ENCODE measurements around the gene GALNT12.
A peak's percentile ranks its signal among the peaks of the same experiment; 100 is the strongest.

GALNT12 gene

DNA sequence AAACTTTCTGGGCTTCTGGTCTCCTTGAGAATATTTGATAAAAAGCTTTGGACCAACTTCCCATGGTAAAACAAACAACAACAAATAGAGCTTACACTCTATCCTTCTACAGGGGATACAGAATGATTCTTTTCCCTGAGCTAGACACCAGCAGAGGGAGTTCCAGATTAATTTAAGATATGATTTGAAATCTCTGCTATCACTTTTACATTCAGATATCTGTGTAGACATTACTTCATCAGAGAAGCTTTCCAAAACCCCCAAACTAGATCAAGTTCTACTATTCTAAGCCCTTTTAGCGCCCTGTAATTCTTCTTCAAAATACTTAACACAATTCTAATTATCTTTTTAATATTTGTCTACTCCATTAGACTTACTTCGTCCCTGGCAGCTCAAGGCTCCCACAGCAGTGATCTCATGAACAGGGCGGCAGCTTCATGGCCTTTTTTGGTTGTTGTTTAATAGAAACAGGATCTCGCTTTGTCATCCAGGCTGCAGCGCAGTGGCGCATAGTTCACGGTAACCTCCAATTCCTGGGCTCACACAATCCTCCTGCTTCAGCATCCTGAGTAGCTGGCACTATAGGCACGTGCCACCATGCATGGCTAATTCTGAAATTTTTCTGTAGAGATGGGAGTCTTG lies 955 bp upstream of the GALNT12 start:
- TF ChIP-seq, protein P1, sequence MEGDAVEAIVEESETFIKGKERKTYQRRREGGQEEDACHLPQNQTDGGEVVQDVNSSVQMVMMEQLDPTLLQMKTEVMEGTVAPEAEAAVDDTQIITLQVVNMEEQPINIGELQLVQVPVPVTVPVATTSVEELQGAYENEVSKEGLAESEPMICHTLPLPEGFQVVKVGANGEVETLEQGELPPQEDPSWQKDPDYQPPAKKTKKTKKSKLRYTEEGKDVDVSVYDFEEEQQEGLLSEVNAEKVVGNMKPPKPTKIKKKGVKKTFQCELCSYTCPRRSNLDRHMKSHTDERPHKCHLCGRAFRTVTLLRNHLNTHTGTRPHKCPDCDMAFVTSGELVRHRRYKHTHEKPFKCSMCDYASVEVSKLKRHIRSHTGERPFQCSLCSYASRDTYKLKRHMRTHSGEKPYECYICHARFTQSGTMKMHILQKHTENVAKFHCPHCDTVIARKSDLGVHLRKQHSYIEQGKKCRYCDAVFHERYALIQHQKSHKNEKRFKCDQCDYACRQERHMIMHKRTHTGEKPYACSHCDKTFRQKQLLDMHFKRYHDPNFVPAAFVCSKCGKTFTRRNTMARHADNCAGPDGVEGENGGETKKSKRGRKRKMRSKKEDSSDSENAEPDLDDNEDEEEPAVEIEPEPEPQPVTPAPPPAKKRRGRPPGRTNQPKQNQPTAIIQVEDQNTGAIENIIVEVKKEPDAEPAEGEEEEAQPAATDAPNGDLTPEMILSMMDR (IDR thresholded peaks at IDR 0.05; ENCODE audit: insufficient read depth, low read length, missing control alignments), result no peak
- POLR2A ChIA-PET, result no interaction called here
- H3K4me3 ChIP-seq (ENCODE audit: low read depth, low read length), result no peak overlapping the region
- CTCF ChIA-PET, result interaction anchor here (0.6 to 12.5 kb wide), 20 partner anchors 8 to 798 kb away, joined by 3 to 116 read pairs (median 4); partner anchors contain the start of genes ANKS6 and TGFBR1
- DNase-seq (ENCODE audit: low read depth, low spot score), result no peak

DNA sequence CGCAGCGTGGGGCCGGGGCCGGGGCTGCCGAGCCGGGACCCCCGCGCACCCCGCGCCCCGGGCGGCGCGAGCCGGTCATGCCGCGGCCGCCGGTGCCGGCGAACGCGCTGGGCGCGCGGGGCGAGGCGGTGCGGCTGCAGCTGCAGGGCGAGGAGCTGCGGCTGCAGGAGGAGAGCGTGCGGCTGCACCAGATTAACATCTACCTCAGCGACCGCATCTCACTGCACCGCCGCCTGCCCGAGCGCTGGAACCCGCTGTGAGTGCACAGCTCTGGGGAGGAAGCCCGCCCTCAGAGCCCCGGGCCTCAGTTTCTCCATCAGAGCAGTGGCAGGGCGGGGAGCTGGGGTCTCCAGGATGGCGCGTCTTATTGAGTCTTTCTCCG lies 335 bp downstream of the GALNT12 start:
- peak overlapping the region; percentile 50 for H3K4me3 ChIP-seq (ENCODE audit: low read depth, low read length)
- TF ChIP-seq, protein P1 (IDR thresholded peaks at IDR 0.05; ENCODE audit: insufficient read depth, low read length, missing control alignments), result no peak
- CTCF ChIA-PET, result interaction anchor here (1.3 to 12.5 kb wide), 6 partner anchors 10 to 192 kb away, joined by 3 to 116 read pairs (median 10); partner anchors contain the start of gene ANKS6
- no peak for DNase-seq (ENCODE audit: low read depth, low spot score)
- POLR2A ChIA-PET, result no interaction called here

DNA sequence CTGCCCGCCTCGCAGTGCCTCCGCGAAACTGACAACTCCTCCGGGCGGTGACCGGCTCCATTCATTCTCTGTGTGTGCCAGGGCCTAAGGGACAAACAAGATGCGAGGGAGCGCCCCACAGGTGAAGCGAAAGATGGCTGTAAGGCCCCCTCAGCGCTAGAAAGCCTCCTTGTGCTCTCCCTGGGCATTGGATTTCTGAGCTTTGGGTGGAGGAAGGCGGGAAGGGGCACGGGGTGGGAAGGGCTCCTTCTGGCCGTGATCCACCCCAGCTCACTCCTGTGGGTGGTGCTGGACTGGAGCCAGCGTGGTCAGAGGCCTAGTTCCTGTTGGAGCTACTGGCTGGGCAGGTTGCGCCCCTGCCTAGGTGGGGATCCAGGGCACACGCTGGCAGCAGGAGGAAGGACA lies 943 bp downstream of the GALNT12 start:
- CTCF ChIA-PET, result interaction anchor here (1.3 to 12.5 kb wide), 4 partner anchors 10 to 40 kb away, joined by 3 to 116 read pairs (median 22); partner anchors contain the start of gene ANKS6
- POLR2A ChIA-PET, result no interaction called here
- DNase-seq (ENCODE audit: low read depth, low spot score), result no peak
- TF ChIP-seq, protein P1 (IDR thresholded peaks at IDR 0.05; ENCODE audit: insufficient read depth, low read length, missing control alignments), result no peak
- 0 out of 2 replicates have a peak overlapping the region, but pooled peaks have one; percentile 1 for H3K4me3 ChIP-seq (ENCODE audit: low read depth, low read length)

DNA sequence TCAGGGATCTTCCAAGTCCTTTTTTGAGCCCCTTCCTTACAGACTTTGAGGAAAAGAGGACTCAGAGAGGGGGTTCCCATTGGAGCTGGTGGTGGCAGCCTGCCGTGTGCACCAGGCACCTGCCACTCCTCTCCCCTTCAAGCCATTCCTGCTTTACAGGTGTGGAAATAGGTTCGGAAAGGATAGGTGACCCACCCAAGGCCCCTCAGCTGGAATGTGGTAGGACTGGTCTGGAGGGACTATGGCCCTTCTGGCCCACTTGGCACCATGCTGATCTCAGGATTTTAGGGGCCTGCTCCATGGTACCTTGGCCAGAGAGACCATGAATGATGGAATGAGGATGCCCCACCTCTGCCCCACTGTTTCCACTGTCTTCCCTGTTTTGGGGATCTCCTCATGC lies 1.4 kb downstream of the GALNT12 start:
- H3K4me3 ChIP-seq (ENCODE audit: low read depth, low read length), result no peak overlapping the region
- DNase-seq (ENCODE audit: low read depth, low spot score), result no peak
- TF ChIP-seq, protein P1 (IDR thresholded peaks at IDR 0.05; ENCODE audit: insufficient read depth, low read length, missing control alignments), result no peak
- ChIA-PET CTCF (interaction anchor here (1.3 to 12.5 kb wide), 4 partner anchors 9 to 39 kb away, joined by 3 to 116 read pairs (median 22); partner anchors contain the start of gene ANKS6), POLR2A (no interaction called here)

DNA sequence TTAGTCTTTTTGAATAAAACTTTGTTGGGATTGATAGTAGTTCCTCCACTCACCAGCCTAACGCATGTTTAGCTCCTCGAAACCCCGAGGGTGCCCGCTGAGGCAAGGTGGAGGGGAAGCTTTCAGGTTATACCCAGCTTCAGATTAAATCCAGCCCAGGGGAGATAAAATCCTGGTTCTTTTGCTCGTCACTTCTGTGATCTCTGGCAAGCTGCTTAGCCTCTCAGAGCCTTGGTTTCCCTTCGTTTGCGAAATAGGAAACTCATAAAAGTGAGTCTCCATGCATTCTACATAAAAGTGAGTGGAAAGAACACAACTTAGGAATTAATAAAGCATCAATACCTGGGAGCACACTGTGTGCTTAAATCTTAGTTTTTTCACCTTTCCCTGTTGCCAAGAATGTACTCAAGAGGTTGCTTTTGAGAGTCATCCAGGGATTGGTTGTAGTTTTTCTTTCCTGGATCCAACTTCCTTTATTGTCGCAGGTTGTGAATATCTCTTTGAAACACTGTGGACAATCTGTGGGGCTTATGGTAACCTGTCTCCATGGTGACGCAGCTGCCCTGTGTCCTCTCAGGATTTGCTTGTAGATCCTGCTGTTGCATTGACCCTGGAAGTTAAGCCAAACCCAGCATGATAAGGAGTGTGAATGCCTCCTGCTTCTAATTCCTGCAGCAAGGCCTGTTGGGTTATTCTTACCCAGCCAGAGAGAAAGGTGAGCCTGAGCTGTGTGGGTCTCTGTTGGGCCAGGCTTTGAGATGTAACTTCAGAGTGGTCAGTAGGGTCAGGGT lies 2.0 kb downstream of the GALNT12 start:
- ChIA-PET CTCF (interaction anchor here (4.5 to 12.5 kb wide), 3 partner anchors 15 to 38 kb away, joined by 15 to 116 read pairs (median 30); partner anchors contain the start of gene ANKS6), POLR2A (no interaction called here)
- no peak for DNase-seq (ENCODE audit: low read depth, low spot score)
- H3K4me3 ChIP-seq (ENCODE audit: low read depth, low read length), result no peak overlapping the region
- TF ChIP-seq, protein P1 (IDR thresholded peaks at IDR 0.05; ENCODE audit: insufficient read depth, low read length, missing control alignments), result no peak

All from AG04449 (cell line).